Hindlimb muscle (tissue), 1 donor: ENCODE results near the gene SPINT3. TPM values are rescaled to one million over a fixed set of nuclear protein-coding genes. Genes with fewer than 3 reads are reported as not detected.

Source experiments
- polyA plus RNA-seq: library from polyadenylated mRNA; unstranded; fragments of 120-200 nt; gene quantifications from one replicate; pipeline ENCODE4 v1.2.1, GENCODE V29; 2013; ENCODE audit not compliant: insufficient read length

The SPINT3 gene
- polyA plus RNA-seq, 1 donor = not detected

Other genes with a start within 250 kb of the SPINT3 start
- not detected for gene RBPJL, start 208.8 kb downstream of the SPINT3 start, polyA plus RNA-seq
- gene MATN4, start 207.3 kb downstream of the SPINT3 start, polyA plus RNA-seq = 0.45 TPM
- gene SDC4, start 167.2 kb downstream of the SPINT3 start, polyA plus RNA-seq = 7.2 TPM
- 18.7 TPM for gene SYS1, start 152.5 kb downstream of the SPINT3 start, polyA plus RNA-seq
- gene TP53TG5, start 137.3 kb downstream of the SPINT3 start, polyA plus RNA-seq = 0.89 TPM
- gene DBNDD2, start 107.3 kb downstream of the SPINT3 start, polyA plus RNA-seq = 25.0 TPM
- 83.3 TPM for gene PIGT, start 99.5 kb downstream of the SPINT3 start, polyA plus RNA-seq
- gene WFDC2, start 45.9 kb downstream of the SPINT3 start, polyA plus RNA-seq = not detected
- gene WFDC6, start 23.9 kb upstream of the SPINT3 start, polyA plus RNA-seq = not detected
- 0.12 TPM for gene EPPIN, start 31.8 kb upstream of the SPINT3 start, polyA plus RNA-seq
- gene WFDC8, start 63.7 kb upstream of the SPINT3 start, polyA plus RNA-seq = not detected
- not detected for gene WFDC10A, start 114.1 kb upstream of the SPINT3 start, polyA plus RNA-seq
- gene WFDC9, start 115.7 kb upstream of the SPINT3 start, polyA plus RNA-seq = not detected
- gene WFDC11, start 154.6 kb upstream of the SPINT3 start, polyA plus RNA-seq = not detected
- not detected for gene WFDC13, start 186.4 kb upstream of the SPINT3 start, polyA plus RNA-seq
- gene WFDC10B, start 189.4 kb upstream of the SPINT3 start, polyA plus RNA-seq = not detected
- not detected for gene SPINT4, start 206.7 kb upstream of the SPINT3 start, polyA plus RNA-seq